ENCODE results near the gene OPHN1. TPM values are rescaled to one million over a fixed set of nuclear protein-coding genes. Genes with fewer than 3 reads are reported as not detected.

The OPHN1 gene
- total and polyA plus RNA-seq, 10 of the 15 experiments (the other 5 are each of a cell fraction or from before 2014, with no cell fraction given) = under 0.01 to 0.03 (median 0.03) TPM; not detected in 6

DNA sequence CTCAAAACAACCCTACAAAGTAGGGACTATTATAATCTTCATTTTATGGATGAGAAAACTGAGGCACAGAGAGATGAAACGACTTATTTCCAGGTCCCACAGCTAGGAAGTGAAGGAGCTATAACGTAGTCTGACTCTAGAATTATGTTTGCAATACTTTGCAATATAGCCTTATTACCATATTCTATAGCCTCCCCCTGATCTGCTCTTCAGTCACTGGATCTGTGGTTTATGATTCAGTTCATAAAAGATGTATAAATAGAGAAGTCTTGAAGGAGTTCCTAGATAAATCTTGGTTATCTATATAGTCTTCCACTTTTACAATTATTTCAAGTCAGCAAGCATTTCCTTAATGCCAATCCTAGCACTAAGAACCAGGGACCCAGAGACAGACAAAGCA, 57.5 kb downstream of the OPHN1 start:
- Histone ChIP-seq H3K4me2 (ENCODE audit: control insufficient read depth, insufficient read depth) (no peak overlapping the region), H4K20me1 (ENCODE audit: control insufficient read depth, insufficient read depth) (no peaks in the 10 kb centered on the region), H2AFZ (ENCODE audit: control insufficient read depth, low read depth, low read length) (no peak overlapping the region), H3K9me3 (replicated peaks; ENCODE audit: control insufficient read depth, insufficient read depth, low read length) (no peaks in the 10 kb centered on the region), H3K4me3 (no peak overlapping the region), H3K27me3 (replicated peaks in 1 of 2; ENCODE audit: control insufficient read depth in 2 of 2, insufficient read depth in 2 of 2, low read length in 1 of 2) (no peaks in the 10 kb centered on the region), H3K36me3 (ENCODE audit: control insufficient read depth in 2 of 2, insufficient read depth in 2 of 2, low read length in 1 of 2) (no peaks in the 10 kb centered on the region), H3K27ac (ENCODE audit: control insufficient read depth, insufficient read depth) (no peak overlapping the region), H3K9ac (ENCODE audit: control insufficient read depth, insufficient read depth, low read length) (no peak overlapping the region), H3K79me2 (ENCODE audit: control insufficient read depth, insufficient read depth, low read length) (no peaks in the 10 kb centered on the region), H3K4me1 (ENCODE audit: control insufficient read depth, insufficient read depth, low read length) (no peaks in the 10 kb centered on the region)
- ChIA-PET CTCF (no interaction called here), RAD21 (ENCODE audit: unreplicated experiment) (no interaction called here), SMC1A (ENCODE audit: uncharacterized antibody, unreplicated experiment) (no interaction called here), POLR2A (no interaction called here)
- intact Hi-C loops (cut with micrococcal nuclease; ENCODE audit: unreplicated experiment) (no loop called here), in situ Hi-C loops (cut with MboI) (no loop called here)
- no peak for DNase-seq (ENCODE audit: low read depth, low spot score)
- no peak for FAIRE-seq
- no peak for ATAC-seq
- BruUV-seq (replicated peaks) = no TSS peak
- WGBS (ENCODE audit: insufficient coverage, insufficient replicate concordance, low lambda C conversion rate, missing lambda C conversion rate) = 10% methylated on average over 2 of the region's 2 CpGs
- TF ChIP-seq CEBPB (IDR thresholded peaks at IDR 0.05; ENCODE audit: borderline replicate concordance in 1 of 2, low read depth in 2 of 2, low read length in 2 of 2) (no peak), EGR1 (IDR thresholded peaks at IDR 0.05; ENCODE audit: borderline replicate concordance in 1 of 2, low read depth in 2 of 2, low read length in 2 of 2) (no peak), MYB (IDR thresholded peaks at IDR 0.05; ENCODE audit: borderline replicate concordance, low read depth, low read length) (no peak), ZSCAN29 (IDR thresholded peaks at IDR 0.05) (no peak), NRF1 (conservative IDR thresholded peaks at IDR 0.05; ENCODE audit: low read depth, low read length) (no peak), HDAC2 (IDR thresholded peaks at IDR 0.05) (no peak)
- TF ChIP-seq, protein P1, sequence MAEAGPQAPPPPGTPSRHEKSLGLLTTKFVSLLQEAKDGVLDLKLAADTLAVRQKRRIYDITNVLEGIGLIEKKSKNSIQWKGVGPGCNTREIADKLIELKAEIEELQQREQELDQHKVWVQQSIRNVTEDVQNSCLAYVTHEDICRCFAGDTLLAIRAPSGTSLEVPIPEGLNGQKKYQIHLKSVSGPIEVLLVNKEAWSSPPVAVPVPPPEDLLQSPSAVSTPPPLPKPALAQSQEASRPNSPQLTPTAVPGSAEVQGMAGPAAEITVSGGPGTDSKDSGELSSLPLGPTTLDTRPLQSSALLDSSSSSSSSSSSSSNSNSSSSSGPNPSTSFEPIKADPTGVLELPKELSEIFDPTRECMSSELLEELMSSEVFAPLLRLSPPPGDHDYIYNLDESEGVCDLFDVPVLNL (IDR thresholded peaks at IDR 0.05; ENCODE audit: low read depth, low read length) = no peak

DNA sequence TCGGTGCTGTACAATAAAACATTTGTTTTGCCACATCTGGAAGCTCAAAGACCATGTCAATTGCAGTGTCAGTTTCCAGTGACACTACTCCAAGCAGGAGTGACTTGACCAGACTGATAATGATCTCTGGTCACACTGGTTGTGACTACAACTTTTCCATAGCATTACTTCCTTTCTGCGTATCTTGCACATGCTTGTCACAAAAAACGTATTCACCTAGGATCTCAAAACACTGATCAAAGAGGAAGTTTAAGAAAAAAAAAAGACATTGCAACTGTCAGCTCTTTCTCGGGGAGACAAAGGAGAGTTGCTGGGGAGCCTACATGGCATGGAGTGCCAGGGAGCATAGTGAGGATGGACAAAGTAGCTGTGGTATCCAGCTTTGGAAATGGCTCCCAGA, 60.6 kb downstream of the OPHN1 start:
- no peaks in the 10 kb centered on the region for H3K36me3 ChIP-seq (ENCODE audit: control insufficient read depth in 2 of 2, insufficient read depth in 2 of 2, low read length in 1 of 2)
- H2AFZ ChIP-seq (ENCODE audit: control insufficient read depth, low read depth, low read length) = no peak overlapping the region
- H3K4me2 ChIP-seq (ENCODE audit: control insufficient read depth, insufficient read depth) = no peak overlapping the region
- no peak overlapping the region for H3K9ac ChIP-seq (ENCODE audit: control insufficient read depth, insufficient read depth, low read length)
- POLR2A ChIA-PET = no interaction called here
- RAD21 ChIA-PET (ENCODE audit: unreplicated experiment) = no interaction called here
- WGBS (ENCODE audit: insufficient coverage, insufficient replicate concordance, low lambda C conversion rate, missing lambda C conversion rate) = 0% methylated on average over 4 of the region's 4 CpGs
- H3K27me3 ChIP-seq (replicated peaks in 1 of 2; ENCODE audit: control insufficient read depth in 2 of 2, insufficient read depth in 2 of 2, low read length in 1 of 2) = no peaks in the 10 kb centered on the region
- H3K4me3 ChIP-seq = no peak overlapping the region
- TF ChIP-seq, protein P2, sequence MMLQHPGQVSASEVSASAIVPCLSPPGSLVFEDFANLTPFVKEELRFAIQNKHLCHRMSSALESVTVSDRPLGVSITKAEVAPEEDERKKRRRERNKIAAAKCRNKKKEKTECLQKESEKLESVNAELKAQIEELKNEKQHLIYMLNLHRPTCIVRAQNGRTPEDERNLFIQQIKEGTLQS (IDR thresholded peaks at IDR 0.05; ENCODE audit: borderline replicate concordance, extremely low read depth, low read depth, low read length) = no peak
- TF ChIP-seq HDAC6 (IDR thresholded peaks at IDR 0.05; ENCODE audit: unreplicated experiment) (no peak), MYB (IDR thresholded peaks at IDR 0.05; ENCODE audit: borderline replicate concordance, low read depth, low read length) (no peak), RFX5 (IDR thresholded peaks at IDR 0.05; ENCODE audit: low read depth, low read length) (no peak), LARP7 (IDR thresholded peaks at IDR 0.05) (no peak), TARDBP (IDR thresholded peaks at IDR 0.05; ENCODE audit: borderline replicate concordance) (no peak)
- TF ChIP-seq, protein P3, sequence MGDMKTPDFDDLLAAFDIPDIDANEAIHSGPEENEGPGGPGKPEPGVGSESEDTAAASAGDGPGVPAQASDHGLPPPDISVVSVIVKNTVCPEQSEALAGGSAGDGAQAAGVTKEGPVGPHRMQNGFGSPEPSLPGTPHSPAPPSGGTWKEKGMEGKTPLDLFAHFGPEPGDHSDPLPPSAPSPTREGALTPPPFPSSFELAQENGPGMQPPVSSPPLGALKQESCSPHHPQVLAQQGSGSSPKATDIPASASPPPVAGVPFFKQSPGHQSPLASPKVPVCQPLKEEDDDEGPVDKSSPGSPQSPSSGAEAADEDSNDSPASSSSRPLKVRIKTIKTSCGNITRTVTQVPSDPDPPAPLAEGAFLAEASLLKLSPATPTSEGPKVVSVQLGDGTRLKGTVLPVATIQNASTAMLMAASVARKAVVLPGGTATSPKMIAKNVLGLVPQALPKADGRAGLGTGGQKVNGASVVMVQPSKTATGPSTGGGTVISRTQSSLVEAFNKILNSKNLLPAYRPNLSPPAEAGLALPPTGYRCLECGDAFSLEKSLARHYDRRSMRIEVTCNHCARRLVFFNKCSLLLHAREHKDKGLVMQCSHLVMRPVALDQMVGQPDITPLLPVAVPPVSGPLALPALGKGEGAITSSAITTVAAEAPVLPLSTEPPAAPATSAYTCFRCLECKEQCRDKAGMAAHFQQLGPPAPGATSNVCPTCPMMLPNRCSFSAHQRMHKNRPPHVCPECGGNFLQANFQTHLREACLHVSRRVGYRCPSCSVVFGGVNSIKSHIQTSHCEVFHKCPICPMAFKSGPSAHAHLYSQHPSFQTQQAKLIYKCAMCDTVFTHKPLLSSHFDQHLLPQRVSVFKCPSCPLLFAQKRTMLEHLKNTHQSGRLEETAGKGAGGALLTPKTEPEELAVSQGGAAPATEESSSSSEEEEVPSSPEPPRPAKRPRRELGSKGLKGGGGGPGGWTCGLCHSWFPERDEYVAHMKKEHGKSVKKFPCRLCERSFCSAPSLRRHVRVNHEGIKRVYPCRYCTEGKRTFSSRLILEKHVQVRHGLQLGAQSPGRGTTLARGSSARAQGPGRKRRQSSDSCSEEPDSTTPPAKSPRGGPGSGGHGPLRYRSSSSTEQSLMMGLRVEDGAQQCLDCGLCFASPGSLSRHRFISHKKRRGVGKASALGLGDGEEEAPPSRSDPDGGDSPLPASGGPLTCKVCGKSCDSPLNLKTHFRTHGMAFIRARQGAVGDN (IDR thresholded peaks at IDR 0.05) = no peak
- DNase-seq (ENCODE audit: low read depth, low spot score) (no peak), ATAC-seq (no peak), FAIRE-seq (no peak)
- H3K9me3 ChIP-seq (replicated peaks; ENCODE audit: control insufficient read depth, insufficient read depth, low read length) = no peaks in the 10 kb centered on the region
- H3K4me1 ChIP-seq (ENCODE audit: control insufficient read depth, insufficient read depth, low read length) = no peaks in the 10 kb centered on the region
- BruUV-seq (replicated peaks) = no TSS peak
- CTCF ChIA-PET = no interaction called here
- in situ Hi-C loops (cut with MboI) = no loop called here
- H4K20me1 ChIP-seq (ENCODE audit: control insufficient read depth, insufficient read depth) = no peaks in the 10 kb centered on the region
- intact Hi-C loops (cut with micrococcal nuclease; ENCODE audit: unreplicated experiment) = no loop called here
- H3K27ac ChIP-seq (ENCODE audit: control insufficient read depth, insufficient read depth) = no peak overlapping the region
- SMC1A ChIA-PET (ENCODE audit: uncharacterized antibody, unreplicated experiment) = interaction anchor here (0.6 kb wide), 1 partner anchor 16 kb away, joined by 3 read pairs; no protein-coding TSS in a partner anchor
- H3K79me2 ChIP-seq (ENCODE audit: control insufficient read depth, insufficient read depth, low read length) = no peaks in the 10 kb centered on the region
